Smooth muscle cell of the brain vasculature (primary cell): Measurements from ENCODE around the gene GPALPP1.
"Not testable (repeated sequence)": the region's sequence is repeated elsewhere in the genome, so short reads cannot be mapped to it uniquely, and the experiment has no call there.

ENCODE experiments used
- DNase-seq: peaks from one replicate; pipeline ENCODE4 v3.0.0-alpha.2; 2012; ENCODE audit warnings: low read depth, low spot score

The GPALPP1 gene

DNA sequence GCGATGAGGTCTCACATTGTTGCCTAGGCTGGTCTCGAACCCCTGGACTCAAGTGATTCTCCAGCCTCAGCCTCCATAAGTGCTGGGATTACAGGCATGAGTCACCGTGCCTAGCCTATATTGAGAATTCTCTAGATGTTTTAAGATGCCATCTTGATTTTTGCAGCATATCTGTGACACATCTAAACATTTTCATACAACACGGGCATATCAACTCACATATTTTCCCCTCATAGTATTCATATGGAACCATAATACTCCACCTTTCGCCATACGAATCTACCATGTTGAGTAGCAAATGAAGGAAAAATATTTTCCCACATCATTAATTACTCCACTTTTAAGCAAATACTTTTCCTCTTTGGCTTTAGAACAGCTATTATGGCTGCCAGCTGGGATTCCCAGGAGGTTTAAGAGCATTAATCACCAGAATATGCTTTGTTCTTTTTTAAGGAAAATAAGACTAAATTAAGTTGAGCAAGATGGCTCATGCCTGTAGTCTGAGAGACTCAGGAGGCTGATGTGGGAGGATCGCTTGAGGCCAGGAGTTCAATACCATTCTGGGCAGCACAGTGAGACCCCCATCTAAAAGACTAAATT is 74.0 kb downstream of the GPALPP1 start:
- DNase-seq = no peak

GRCh38 chr13:45063889-45064288 is 74.6 kb downstream of the GPALPP1 start:
- not testable (repeated sequence) for DNase-seq

DNA sequence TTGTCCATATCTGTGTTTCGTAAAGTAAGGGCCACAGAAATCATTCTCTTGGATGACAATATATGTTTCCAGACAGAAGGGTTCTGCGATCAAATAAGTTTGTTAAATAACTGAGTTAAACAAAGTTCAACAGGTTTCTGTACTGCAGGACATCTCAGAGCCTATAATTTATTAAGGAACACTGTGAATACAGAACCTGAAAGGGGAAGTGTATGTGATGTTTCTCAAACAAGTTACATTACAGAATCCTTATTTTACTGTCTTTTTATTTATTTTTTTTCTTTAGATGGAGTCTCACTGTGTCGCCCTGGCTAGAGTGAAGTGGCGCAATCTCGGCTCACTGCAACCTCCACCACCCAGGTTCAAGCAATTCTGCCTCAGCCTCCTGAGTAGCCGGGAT is 75.6 kb downstream of the GPALPP1 start:
- DNase-seq = no peak

DNA sequence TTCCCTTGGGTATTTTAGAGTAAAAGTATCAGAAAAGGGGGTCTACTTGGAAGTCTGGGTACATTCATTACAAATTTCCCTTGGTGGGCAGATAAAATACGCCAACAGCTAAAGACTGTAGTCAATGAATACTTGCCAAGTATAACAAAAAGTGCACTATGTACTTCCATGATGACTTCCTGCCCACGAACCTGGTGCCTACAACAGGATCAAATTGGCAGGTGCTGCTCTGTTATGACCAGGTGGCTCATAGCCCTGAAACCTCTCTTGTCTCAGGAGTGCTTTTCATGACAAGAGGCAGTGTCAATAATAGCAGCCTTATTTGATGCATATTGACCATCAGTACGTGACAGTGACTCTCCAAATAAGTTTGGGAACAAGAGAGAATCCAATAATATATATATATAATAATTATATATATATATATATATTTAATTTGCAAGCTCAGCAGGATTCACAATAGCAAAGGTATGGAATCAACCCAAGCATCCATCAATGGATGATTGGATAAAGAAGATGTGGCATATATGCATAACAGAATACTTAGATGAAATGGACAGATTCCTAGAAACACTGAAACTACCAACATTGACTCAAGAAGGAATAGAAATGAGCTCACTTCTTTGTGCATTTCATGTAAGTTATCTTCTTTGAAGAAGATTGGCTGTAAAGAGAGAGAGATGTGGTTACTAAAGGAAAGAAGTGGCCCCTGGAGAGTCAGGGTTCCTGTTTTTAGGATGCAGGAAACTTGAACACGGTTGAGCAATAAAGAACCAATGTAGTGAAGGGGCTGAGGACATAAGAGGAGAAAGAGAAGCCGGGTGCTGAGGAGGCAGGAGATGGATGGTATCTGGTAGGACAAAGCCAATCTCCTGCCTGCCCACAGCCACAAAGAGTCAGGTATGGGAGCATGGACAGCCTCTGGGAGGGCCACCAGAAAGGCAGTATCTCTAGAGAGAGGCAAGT is 79.0 kb downstream of the GPALPP1 start:
- no peak for DNase-seq

DNA sequence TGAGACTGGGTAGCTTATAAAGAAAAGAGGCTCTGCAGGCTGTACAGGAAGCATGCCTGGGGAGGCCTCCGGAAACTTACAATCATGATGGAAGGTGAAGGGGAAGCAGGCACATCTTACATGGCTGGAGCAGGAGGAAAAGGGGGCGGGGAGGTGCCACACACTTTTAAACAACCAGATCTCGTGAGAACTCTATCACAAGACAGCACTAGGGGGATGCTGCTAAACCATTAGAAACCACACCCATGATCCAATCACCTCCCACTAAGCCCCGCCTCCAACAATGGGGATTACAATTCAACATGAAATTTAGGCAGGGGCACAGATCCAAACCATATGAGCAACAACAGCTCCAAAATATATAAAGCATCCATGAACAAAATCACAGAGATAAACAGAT is 84.5 kb downstream of the GPALPP1 start:
- no peak for DNase-seq

GRCh38 chr13:45074721-45075120 is 85.4 kb downstream of the GPALPP1 start:
- no peak for DNase-seq

- DNase-seq = no peak
Measured at GRCh38 chr13:45078003-45078402, 88.7 kb downstream of the GPALPP1 start.
